ENCODE measurements around the gene OCA2.

- no peak for TF ChIP-seq CTCF (IDR thresholded peaks at IDR 0.05)
- TF ChIP-seq POLR2A (IDR thresholded peaks at IDR 0.05) = no peak
Observed at GRCh38 chr15:27742751-27743477, 356.2 kb downstream of the OCA2 start.
